ENCODE measurements around the gene GAK. TPM values are rescaled to one million over a fixed set of nuclear protein-coding genes. Genes with fewer than 3 reads are reported as not detected.

The GAK gene
- total and polyA plus RNA-seq, 7 donors = 20.9 to 55.8 (median 36.4) TPM

GRCh38 chr4:837772-838171, 94.3 kb downstream of the GAK start:
- intact Hi-C loops (cut with DNase I) = no loop called here
- ATAC-seq (no peak), DNase-seq (no peak)
- 93 to 97% (median 97%) methylated on average over 1 of the region's 1 CpG for WGBS, 3 donors
- no peak overlapping the region for H3K27ac ChIP-seq
- peaks cover 0 to 2% (median 0%) of the 10 kb centered on the region in 3 donors for H3K27me3 ChIP-seq (ENCODE audit: insufficient read depth in 3 of 3, low read length in 2 of 3)
- no peaks in the 10 kb centered on the region for H3K4me1 ChIP-seq
- no peak overlapping the region for H3K4me3 ChIP-seq
- peaks cover 14% of the 10 kb centered on the region for H3K9me3 ChIP-seq
- peaks cover 0 to 7% of the 10 kb centered on the region in 2 donors for H3K36me3 ChIP-seq (ENCODE audit: insufficient read depth in 1 of 2, low read depth in 1 of 2)
- TF ChIP-seq CTCF (IDR thresholded peaks at IDR 0.05) = no peak

- Histone ChIP-seq H3K27ac (no peak overlapping the region), H3K36me3 (ENCODE audit: insufficient read depth in 1 of 2, low read depth in 1 of 2) (peaks cover 0 to 2% of the 10 kb centered on the region in 2 donors), H3K27me3 (ENCODE audit: insufficient read depth in 3 of 3, low read length in 2 of 3) (peaks cover 0 to 7% (median 6%) of the 10 kb centered on the region in 3 donors), H3K4me1 (no peaks in the 10 kb centered on the region), H3K9me3 (peaks cover 14% of the 10 kb centered on the region), H3K4me3 (no peak overlapping the region)
- intact Hi-C loops (cut with DNase I) = no loop called here
- ATAC-seq = no peak
- no peak for TF ChIP-seq CTCF (IDR thresholded peaks at IDR 0.05)
- 80 to 83% (median 83%) methylated on average over 15 to 22 of the region's 22 CpGs for WGBS, 3 donors
- peak; percentile 21 to 40 for DNase-seq
These were observed 95.3 kb downstream of the GAK start for GRCh38 chr4:836750-837301.

GRCh38 chr4:836003-836511, 96.1 kb downstream of the GAK start:
- no peak for ATAC-seq
- Histone ChIP-seq H3K4me3 (no peak overlapping the region), H3K27ac (no peak overlapping the region), H3K36me3 (ENCODE audit: insufficient read depth in 1 of 2, low read depth in 1 of 2) (no peaks in the 10 kb centered on the region), H3K9me3 (peaks cover 14% of the 10 kb centered on the region), H3K4me1 (no peaks in the 10 kb centered on the region), H3K27me3 (ENCODE audit: insufficient read depth in 3 of 3, low read length in 2 of 3) (peaks cover 0 to 13% (median 12%) of the 10 kb centered on the region in 3 donors)
- peak; percentile 11 to 35 for DNase-seq
- TF ChIP-seq CTCF (IDR thresholded peaks at IDR 0.05) = no peak
- intact Hi-C loops (cut with DNase I) = no loop called here
- 89 to 97% (median 92%) methylated on average over 32 of the region's 32 CpGs for WGBS, 3 donors

GRCh38 chr4:835148-836002, 96.7 kb downstream of the GAK start:
- no peak for ATAC-seq
- intact Hi-C loops (cut with DNase I) = no loop called here
- no peak for TF ChIP-seq CTCF (IDR thresholded peaks at IDR 0.05)
- DNase-seq = peak; percentile 11 to 39
- no peaks in the 10 kb centered on the region for H3K4me1 ChIP-seq
- 79 to 82% (median 80%) methylated on average over 46 of the region's 46 CpGs for WGBS, 3 donors
- no peak overlapping the region for H3K4me3 ChIP-seq
- H3K9me3 ChIP-seq = peaks cover 14% of the 10 kb centered on the region
- peaks cover 0 to 17% (median 13%) of the 10 kb centered on the region in 3 donors for H3K27me3 ChIP-seq (ENCODE audit: insufficient read depth in 3 of 3, low read length in 2 of 3)
- H3K36me3 ChIP-seq (ENCODE audit: insufficient read depth in 1 of 2, low read depth in 1 of 2) = no peaks in the 10 kb centered on the region
- no peak overlapping the region for H3K27ac ChIP-seq
